Heart left ventricle (tissue), 13 donors: Measurements from ENCODE around the gene PLAU.

ENCODE experiments used
- POLR2A ChIP-seq, 2 donors: fragments of 450-650 bp; IDR thresholded peaks; one replicate each; pipeline ENCODE4 v1.6.1; 2017; ENCODE audit warnings: antibody characterized with exemption in 2 of 2, mild to moderate bottlenecking in 2 of 2, moderate library complexity in 2 of 2
- TF ChIP-seq, protein P1 (sequence below), 12 donors: fragments of 200-600 bp; sonication (generic) in 4 of 12; IDR thresholded peaks; one replicate each; pipeline versions ENCODE4 v1.5.0 to v1.8.0; 2018 to 2022; ENCODE audit warnings: antibody characterized with exemption in 12 of 12, mild to moderate bottlenecking in 5 of 12
- donor health status: ischemic (EF 13 %, LVEDD 7.1; RV severe dilation, severe dysfunction).
- donor health status: DM: no; HTN: yes; CAD: no.
- donor health status: DM: no; HTN: no; CAD: no.
- donor health status: ischemic (EF 25% LVEDD 6.9; RV normal size, moderate dysfunction).
- donor health status: ischemic (EF 25% LVEDD 5.7; RV mildly dilated, moderate dysfunction).
- donor health status: ischemic (EF 35%, LVEDD 5.7; RV mildly dilated, moderate dysfunction).
- donor health status: nonischemic (EF 11% LVEDD 7.7; RV severe dilation, severe dysfunction).
- donor health status: DM: yes; HTN: yes; CAD: no.
- donor health status: PGD.
- donor health status: ischemic (EF 29% LVEDD 5.4; RV normal size, mild dysfunction).
- donor health status: nonischemic (EF 23%, LVEDD 6.1; RV moderate dilation, normal function).

DNA sequence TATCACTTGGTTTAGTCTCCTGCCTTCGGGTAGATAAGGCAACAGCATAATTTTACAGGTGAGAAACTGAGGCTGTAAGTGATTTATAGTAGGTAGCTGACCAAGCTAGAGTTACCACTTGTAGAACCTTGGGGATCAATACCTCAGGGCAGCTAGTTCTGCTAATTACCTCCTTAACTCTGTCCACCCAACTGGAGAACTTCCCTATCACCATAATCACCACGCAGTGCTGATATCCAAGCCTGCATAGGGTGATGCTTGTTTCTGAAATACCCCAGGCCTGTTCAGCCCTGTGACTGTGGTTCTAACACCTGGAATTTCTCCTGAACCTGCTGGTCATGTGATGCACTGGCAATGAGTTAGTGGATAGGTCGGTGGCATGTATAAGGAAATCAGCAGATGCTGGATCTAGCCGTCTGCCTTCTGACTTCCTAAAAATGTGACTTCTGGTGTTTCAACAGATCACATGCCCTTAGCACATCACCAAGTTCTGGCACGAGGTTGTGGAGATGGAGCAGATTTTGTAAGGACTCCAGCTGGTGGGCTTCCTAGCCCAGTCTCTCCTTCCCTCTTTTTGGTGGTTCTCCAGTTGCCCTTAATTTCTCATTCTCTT lies 15.3 kb downstream of the PLAU start:
- TF ChIP-seq, protein P1, sequence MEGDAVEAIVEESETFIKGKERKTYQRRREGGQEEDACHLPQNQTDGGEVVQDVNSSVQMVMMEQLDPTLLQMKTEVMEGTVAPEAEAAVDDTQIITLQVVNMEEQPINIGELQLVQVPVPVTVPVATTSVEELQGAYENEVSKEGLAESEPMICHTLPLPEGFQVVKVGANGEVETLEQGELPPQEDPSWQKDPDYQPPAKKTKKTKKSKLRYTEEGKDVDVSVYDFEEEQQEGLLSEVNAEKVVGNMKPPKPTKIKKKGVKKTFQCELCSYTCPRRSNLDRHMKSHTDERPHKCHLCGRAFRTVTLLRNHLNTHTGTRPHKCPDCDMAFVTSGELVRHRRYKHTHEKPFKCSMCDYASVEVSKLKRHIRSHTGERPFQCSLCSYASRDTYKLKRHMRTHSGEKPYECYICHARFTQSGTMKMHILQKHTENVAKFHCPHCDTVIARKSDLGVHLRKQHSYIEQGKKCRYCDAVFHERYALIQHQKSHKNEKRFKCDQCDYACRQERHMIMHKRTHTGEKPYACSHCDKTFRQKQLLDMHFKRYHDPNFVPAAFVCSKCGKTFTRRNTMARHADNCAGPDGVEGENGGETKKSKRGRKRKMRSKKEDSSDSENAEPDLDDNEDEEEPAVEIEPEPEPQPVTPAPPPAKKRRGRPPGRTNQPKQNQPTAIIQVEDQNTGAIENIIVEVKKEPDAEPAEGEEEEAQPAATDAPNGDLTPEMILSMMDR (IDR thresholded peaks at IDR 0.05): no peak
- TF ChIP-seq POLR2A (IDR thresholded peaks at IDR 0.05): no peak
